Activated T-helper 2 cell treated with anti-CD3 and anti-CD28 coated beads, Interferon-gamma antibody, Interleukin-2, Interleukin-4, amounts not matched to agents 10 μg/mL and 5 μg/mL and 100 μg/mL, durations not matched to agents 14 hours and 24 hours and 36 hours (primary cell): ENCODE results near the gene MCC. TPM values are rescaled to one million over a fixed set of nuclear protein-coding genes. Genes with fewer than 3 reads are reported as not detected.

Experiments
- DNase-seq: peaks from one replicate; pipeline ENCODE4 v3.0.0; 2021; ENCODE audit warnings: low spot score
- H3K27ac Mint-ChIP-seq: one replicate; pipeline ENCODE4 v1.8.0; 2021; ENCODE audit warnings: mixed read lengths
- H3K27me3 Mint-ChIP-seq: one replicate; pipeline ENCODE4 v1.8.0; 2021; ENCODE audit warnings: low read depth, mixed read lengths
- H3K36me3 Mint-ChIP-seq: one replicate; pipeline ENCODE4 v1.8.0; 2021; ENCODE audit warnings: low read depth, mixed read lengths
- H3K4me1 Mint-ChIP-seq: one replicate; pipeline ENCODE4 v1.8.0; 2021; ENCODE audit warnings: low read depth, mixed read lengths
- H3K4me3 Mint-ChIP-seq: one replicate; pipeline ENCODE4 v1.8.0; 2021; ENCODE audit warnings: low read depth, mild to moderate bottlenecking, moderate library complexity, mixed read lengths
- H3K9me3 Mint-ChIP-seq: one replicate; pipeline ENCODE4 v1.8.0; 2021; ENCODE audit warnings: mixed read lengths
- intact Hi-C: fragments of 100-400 bp; cut with micrococcal nuclease; formaldehyde crosslinking; loops from one replicate; pipeline ENCODE4 v1.15.1; 2023
- total RNA-seq: library from RNA; stranded (reverse); gene quantifications from 2 replicates; pipeline ENCODE4 v1.2.3, GENCODE V29; 2022

MCC gene
- total RNA-seq, 1 donor from 2014 or later, result 2.1 TPM

GRCh38 chr5:113147101-113147508 is 341.1 kb downstream of the MCC start:
- Mint-ChIP-seq H3K4me1 (no peaks in the 10 kb centered on the region), H3K4me3 (no peak overlapping the region), H3K27ac (no peak overlapping the region), H3K36me3 (no peaks in the 10 kb centered on the region), H3K27me3 (peaks cover 19% of the 10 kb centered on the region), H3K9me3 (no peaks in the 10 kb centered on the region)
- intact Hi-C loops, result no loop called here
- DNase-seq, result no peak

DNA sequence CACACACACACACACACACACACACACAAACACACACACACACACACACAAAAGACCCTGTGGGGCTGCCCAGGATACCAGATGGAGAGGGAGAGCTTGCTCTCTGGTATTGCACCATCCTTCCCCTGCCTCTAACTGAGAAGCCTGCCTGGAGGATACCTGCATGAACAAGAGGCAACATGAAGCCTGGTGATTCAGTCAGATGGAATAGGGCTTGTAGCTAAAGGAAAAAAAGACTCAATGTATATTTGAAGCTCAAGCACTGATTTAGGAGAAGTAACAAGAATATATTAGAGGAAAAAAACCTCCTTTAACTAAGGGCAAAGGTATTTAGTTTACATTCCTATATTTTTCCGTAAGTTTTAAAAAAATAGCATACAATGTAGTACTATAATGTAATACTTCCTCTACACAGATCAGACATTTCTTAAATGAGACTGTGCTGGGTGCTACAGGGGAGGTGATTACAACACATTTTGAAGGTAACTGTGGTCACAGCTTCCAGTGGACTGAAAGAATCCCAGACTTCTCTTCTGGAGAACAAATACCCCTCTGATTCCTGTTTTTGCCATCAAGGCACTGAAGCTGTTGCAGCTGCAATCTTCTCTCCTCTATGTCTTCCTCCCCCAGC is 342.4 kb downstream of the MCC start:
- Mint-ChIP-seq H3K9me3 (no peaks in the 10 kb centered on the region), H3K4me3 (no peak overlapping the region), H3K27ac (no peak overlapping the region), H3K36me3 (no peaks in the 10 kb centered on the region), H3K4me1 (no peaks in the 10 kb centered on the region), H3K27me3 (peaks cover 19% of the 10 kb centered on the region)
- no peak for DNase-seq
- intact Hi-C loops, result no loop called here

- Mint-ChIP-seq H3K9me3 (no peaks in the 10 kb centered on the region), H3K27ac (no peak overlapping the region), H3K27me3 (peaks cover 16% of the 10 kb centered on the region), H3K4me1 (no peaks in the 10 kb centered on the region), H3K4me3 (no peak overlapping the region), H3K36me3 (no peaks in the 10 kb centered on the region)
- no peak for DNase-seq
- intact Hi-C loops, result no loop called here
Observed at GRCh38 chr5:113142186-113142585, 346.1 kb downstream of the MCC start.

DNA sequence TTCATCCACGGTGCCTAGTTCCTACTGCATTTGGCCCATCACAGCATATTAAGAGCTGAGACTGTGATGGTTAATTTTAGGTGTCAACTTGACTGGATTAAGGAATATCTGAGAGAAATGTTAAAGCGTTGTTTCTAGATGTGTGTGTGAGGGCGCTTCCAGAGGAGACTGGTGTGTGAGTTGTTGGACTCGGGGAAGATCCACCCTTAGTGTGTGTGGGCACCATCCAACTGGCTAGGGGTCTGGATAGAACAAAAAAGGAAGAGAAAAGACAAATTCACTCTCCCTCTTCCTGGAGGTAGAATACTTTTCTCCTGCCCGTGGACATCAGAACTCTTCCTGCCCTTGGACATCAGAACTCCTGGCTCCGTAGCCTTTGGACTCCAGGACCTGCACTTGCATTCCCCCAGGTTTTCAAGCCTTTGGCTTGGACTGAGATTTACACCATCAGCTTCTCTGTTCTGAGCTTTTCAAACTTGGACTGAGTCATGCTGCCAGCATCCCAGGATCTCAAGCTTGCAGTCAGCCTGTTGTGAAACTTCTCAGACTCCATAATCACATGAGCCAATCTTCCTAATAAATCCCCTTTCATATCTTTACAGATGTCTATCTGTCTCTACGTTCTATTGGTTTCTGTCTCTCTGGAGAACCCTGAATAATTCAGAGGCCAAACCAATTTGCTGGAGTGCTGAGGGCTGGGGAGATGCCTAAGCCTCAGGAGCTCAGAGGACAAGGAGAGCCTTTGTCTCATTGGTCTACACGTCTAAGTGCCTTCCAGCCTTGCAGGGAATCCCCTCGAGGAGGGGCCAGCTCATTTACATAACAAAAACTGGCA is 347.2 kb downstream of the MCC start:
- Mint-ChIP-seq H3K4me1 (no peaks in the 10 kb centered on the region), H3K27me3 (peaks cover 19% of the 10 kb centered on the region)

GRCh38 chr5:113133211-113133975 is 354.9 kb downstream of the MCC start:
- no peak for DNase-seq
- Mint-ChIP-seq H3K4me1 (no peaks in the 10 kb centered on the region), H3K9me3 (no peaks in the 10 kb centered on the region), H3K27me3 (peaks cover 7% of the 10 kb centered on the region), H3K36me3 (no peaks in the 10 kb centered on the region), H3K4me3 (no peak overlapping the region), H3K27ac (no peak overlapping the region)
- intact Hi-C loops, result no loop called here

More for the DNA sequence above, 347.2 kb downstream of the MCC start:
- H3K27ac Mint-ChIP-seq, result no peak overlapping the region
- H3K36me3 Mint-ChIP-seq, result no peaks in the 10 kb centered on the region
- no peaks in the 10 kb centered on the region for H3K9me3 Mint-ChIP-seq
- intact Hi-C loops, result no loop called here
- no peak for DNase-seq
- no peak overlapping the region for H3K4me3 Mint-ChIP-seq

DNA sequence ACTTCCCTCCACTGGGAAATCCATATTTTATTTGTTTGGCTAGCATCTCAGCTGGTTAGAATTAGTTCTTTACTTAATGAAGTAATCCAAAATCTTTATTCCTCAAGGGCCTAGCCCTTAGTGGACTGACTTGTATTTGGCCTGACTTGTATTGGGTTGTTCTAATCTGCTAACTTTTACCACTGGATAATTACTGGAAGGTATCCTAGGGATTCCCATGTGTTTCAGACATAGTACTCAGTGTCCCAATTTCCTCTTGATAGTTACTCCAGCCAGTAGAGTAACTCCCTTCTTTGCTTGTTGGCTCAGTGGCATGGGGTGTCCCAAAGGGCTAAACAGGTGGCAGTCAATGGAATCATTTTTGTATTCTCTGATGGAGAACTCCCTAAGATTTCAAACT is 355.7 kb downstream of the MCC start:
- DNase-seq, result no peak
- Mint-ChIP-seq H3K9me3 (no peaks in the 10 kb centered on the region), H3K27me3 (peaks cover 7% of the 10 kb centered on the region), H3K27ac (no peak overlapping the region), H3K4me1 (no peaks in the 10 kb centered on the region), H3K4me3 (no peak overlapping the region), H3K36me3 (no peaks in the 10 kb centered on the region)
- intact Hi-C loops, result no loop called here

GRCh38 chr5:113128641-113129330 is 359.5 kb downstream of the MCC start:
- Mint-ChIP-seq H3K27me3 (peaks cover 8% of the 10 kb centered on the region), H3K36me3 (no peaks in the 10 kb centered on the region), H3K27ac (no peak overlapping the region), H3K4me3 (no peak overlapping the region), H3K4me1 (no peaks in the 10 kb centered on the region), H3K9me3 (peaks cover 3% of the 10 kb centered on the region)
- no peak for DNase-seq
- intact Hi-C loops, result no loop called here

DNA sequence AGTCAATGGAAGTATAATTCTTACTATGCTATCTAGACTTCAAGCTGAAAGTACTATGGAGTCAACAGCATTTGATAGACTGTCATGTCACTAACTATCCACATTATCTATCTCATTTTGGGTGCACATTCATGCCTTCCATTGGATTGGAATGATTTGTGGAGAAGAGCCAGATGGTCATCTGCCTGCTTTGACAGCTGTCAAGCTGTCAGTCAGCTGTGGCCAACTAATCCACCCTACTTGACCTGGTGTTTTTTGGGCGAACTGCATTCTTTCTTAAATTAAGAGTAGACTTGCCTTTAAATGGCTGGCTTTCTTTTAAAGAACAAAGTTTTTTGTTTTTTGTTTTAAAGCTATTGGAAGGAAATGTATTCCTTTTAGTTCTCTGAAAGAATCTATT is 360.2 kb downstream of the MCC start:
- H3K36me3 Mint-ChIP-seq, result no peaks in the 10 kb centered on the region
- H3K27me3 Mint-ChIP-seq, result peaks cover 9% of the 10 kb centered on the region
- intact Hi-C loops, result no loop called here
- H3K4me3 Mint-ChIP-seq, result no peak overlapping the region
- no peaks in the 10 kb centered on the region for H3K4me1 Mint-ChIP-seq
- H3K9me3 Mint-ChIP-seq, result peaks cover 3% of the 10 kb centered on the region
- H3K27ac Mint-ChIP-seq, result no peak overlapping the region
- no peak for DNase-seq

DNA sequence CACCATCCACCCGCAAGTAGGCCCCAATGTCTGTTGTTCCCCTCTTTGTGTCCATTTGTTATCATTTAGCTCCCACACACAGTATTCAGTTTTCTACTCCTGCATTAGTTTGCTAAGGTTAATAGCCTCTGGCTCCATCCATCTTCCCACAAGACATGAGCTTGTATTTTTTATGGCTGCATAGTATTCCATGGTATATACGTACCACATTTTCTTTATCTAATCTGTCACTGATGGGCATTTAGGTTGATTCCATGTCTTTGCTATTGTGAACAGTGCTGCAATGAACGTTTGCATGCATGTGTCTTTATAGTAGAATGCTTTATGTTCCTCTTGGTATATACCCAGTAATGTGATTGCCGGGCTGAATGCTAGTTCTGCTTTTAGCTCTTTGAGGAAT is 361.2 kb downstream of the MCC start:
- Mint-ChIP-seq H3K4me1 (no peaks in the 10 kb centered on the region), H3K27me3 (peaks cover 9% of the 10 kb centered on the region), H3K4me3 (no peak overlapping the region), H3K36me3 (no peaks in the 10 kb centered on the region), H3K9me3 (peaks cover 3% of the 10 kb centered on the region), H3K27ac (no peak overlapping the region)
- intact Hi-C loops, result no loop called here
- DNase-seq, result no peak

DNA sequence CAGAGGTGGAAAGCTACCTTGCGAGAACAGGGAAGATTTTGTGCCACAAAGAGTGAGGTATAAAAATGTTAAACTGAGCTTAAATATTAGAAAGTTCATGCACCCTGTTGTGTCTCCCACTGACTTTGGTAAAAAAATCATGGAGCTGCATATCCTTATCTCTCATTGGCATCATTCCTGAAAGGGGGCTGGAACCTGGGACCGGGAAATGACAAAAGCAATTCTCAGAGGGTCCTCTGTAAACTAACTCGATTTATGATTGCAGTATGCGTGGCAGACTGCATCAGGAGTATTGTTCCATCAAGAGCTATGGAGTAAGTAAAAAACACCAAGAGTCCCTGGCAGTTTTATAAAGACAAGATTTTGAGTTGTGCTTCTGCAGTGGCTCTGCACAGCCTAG is 362.9 kb downstream of the MCC start:
- H3K4me1 Mint-ChIP-seq, result no peaks in the 10 kb centered on the region
- H3K9me3 Mint-ChIP-seq, result peaks cover 3% of the 10 kb centered on the region
- intact Hi-C loops, result no loop called here
- peaks cover 9% of the 10 kb centered on the region for H3K27me3 Mint-ChIP-seq
- no peak overlapping the region for H3K4me3 Mint-ChIP-seq
- H3K27ac Mint-ChIP-seq, result no peak overlapping the region
- H3K36me3 Mint-ChIP-seq, result no peaks in the 10 kb centered on the region
- no peak for DNase-seq

- no peak overlapping the region for H3K4me3 Mint-ChIP-seq
- H3K27ac Mint-ChIP-seq, result no peak overlapping the region
- intact Hi-C loops, result no loop called here
- H3K9me3 Mint-ChIP-seq, result peaks cover 3% of the 10 kb centered on the region
- H3K27me3 Mint-ChIP-seq, result peaks cover 9% of the 10 kb centered on the region
- DNase-seq, result no peak
- H3K4me1 Mint-ChIP-seq, result no peaks in the 10 kb centered on the region
- no peaks in the 10 kb centered on the region for H3K36me3 Mint-ChIP-seq
Observed at GRCh38 chr5:113124914-113125313, 363.3 kb downstream of the MCC start.

GRCh38 chr5:113124265-113124664 is 364.0 kb downstream of the MCC start:
- Mint-ChIP-seq H3K9me3 (peaks cover 3% of the 10 kb centered on the region), H3K27ac (no peak overlapping the region)
- intact Hi-C loops, result no loop called here

More at GRCh38 chr5:113124265-113124664, 364.0 kb downstream of the MCC start:
- Mint-ChIP-seq H3K36me3 (no peaks in the 10 kb centered on the region), H3K4me1 (no peaks in the 10 kb centered on the region), H3K4me3 (no peak overlapping the region), H3K27me3 (peaks cover 9% of the 10 kb centered on the region)
- DNase-seq, result no peak
